ENCODE data around the gene HDAC4. TPM values are rescaled to one million over a fixed set of nuclear protein-coding genes. Genes with fewer than 3 reads are reported as not detected.

The HDAC4 gene
- total and polyA plus RNA-seq, 4 donors = 2.9 to 37.2 (median 4.4) TPM

DNA sequence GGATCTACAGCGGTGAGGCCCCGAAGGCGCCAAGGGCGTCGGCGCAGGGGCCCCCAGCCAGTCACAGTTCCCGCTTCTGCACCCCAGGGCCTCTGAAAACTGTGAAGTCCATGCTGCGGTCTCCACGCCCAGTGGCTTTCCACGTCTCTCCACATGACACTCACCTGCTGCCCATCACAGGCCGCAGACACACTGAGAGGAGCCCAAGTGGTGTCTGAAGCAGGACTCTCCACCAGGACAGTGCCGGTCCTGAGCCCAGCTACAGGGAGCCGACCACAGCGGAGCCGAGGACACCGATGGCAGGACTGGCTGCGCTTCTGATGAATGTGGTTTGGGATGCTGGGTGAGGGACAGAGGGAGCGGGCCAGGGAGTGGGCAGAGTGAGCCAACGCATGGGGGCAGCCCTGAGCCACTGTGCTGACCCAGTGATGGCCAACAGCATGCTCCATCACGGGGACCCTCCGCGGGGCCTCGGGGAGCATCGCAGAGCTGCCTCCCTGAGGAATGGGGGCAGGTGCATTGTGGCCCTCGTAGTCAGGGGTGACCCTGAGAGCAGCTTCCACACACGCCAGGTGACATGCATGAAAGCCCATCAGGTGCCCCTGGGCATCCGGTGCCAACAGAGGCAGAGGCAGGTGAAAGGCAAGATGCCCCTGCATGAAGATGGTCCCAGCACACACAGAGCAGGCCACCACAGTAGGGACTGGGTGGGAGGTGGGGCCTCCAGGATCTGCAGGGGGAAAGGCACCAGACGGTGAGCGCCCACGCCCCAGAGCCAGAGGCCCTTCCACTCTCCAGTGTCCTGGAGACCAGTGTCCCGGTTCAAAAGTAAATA lies 116.6 kb downstream of the HDAC4 start:
- DNase-seq (ENCODE audit: low spot score) = no peak
- Histone ChIP-seq H3K9ac (ENCODE audit: low read depth in 1 of 2, low read length in 2 of 2) (no peak overlapping the region), H3K4me1 (ENCODE audit: control insufficient read depth in 4 of 4, insufficient read depth in 4 of 4, low read length in 3 of 4) (peaks cover 10 to 14% (median 12%) of the 10 kb centered on the region in 4 donors)

DNA sequence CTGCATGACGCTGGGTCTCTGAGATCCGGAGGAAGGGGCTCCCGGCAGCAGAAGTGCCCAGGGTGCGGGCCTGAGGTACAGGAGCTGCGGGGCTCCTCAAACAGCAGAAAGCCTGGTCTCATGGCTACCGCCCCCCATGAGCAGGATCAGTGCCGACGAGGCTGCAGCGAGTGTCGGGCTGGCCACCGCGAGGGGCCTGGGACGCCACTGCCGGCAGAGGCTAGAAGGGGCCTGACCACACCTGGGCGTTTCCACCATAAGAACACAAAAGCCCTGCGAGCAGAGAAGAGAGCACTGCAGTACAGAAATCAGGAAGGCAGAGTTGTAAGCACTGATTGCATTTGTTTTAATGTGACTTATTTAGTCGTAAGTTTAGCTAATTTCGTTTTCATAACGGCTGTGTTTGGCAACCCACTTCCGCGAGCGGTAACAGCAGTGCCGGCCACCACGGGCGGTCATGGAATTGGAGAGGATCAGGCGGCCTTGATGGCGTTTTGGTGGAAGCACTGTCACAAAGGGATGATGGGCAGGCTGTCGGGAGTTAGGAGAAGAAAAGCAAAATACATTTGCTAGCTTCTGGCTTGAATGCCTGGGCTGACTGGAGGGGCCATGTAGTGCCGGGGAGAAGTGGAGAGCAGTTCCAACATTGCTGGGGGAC lies 117.4 kb downstream of the HDAC4 start:
- Histone ChIP-seq H3K27me3 (ENCODE audit: control insufficient read depth in 4 of 4, insufficient read depth in 4 of 4, low read length in 3 of 4) (no peaks in the 10 kb centered on the region), H3K27ac (ENCODE audit: low read depth in 1 of 2, low read length in 2 of 2) (no peak overlapping the region), H3K9me3 (ENCODE audit: control insufficient read depth in 4 of 4, low read length in 3 of 4) (no peaks in the 10 kb centered on the region), H3K9ac (ENCODE audit: low read depth in 1 of 2, low read length in 2 of 2) (no peak overlapping the region), H3K4me1 (ENCODE audit: control insufficient read depth in 4 of 4, insufficient read depth in 4 of 4, low read length in 3 of 4) (peaks cover 10 to 14% (median 12%) of the 10 kb centered on the region in 4 donors), H3K36me3 (ENCODE audit: control insufficient read depth in 4 of 4, insufficient read depth in 3 of 4, low read depth in 1 of 4, low read length in 3 of 4) (no peaks in the 10 kb centered on the region), H3K4me3 (ENCODE audit: low read depth in 1 of 3, low read length in 3 of 3) (no peak overlapping the region)
- DNase-seq (ENCODE audit: low spot score) = no peak
- 97% methylated on average over 29 of the region's 29 CpGs for WGBS
- TF ChIP-seq, protein P1, sequence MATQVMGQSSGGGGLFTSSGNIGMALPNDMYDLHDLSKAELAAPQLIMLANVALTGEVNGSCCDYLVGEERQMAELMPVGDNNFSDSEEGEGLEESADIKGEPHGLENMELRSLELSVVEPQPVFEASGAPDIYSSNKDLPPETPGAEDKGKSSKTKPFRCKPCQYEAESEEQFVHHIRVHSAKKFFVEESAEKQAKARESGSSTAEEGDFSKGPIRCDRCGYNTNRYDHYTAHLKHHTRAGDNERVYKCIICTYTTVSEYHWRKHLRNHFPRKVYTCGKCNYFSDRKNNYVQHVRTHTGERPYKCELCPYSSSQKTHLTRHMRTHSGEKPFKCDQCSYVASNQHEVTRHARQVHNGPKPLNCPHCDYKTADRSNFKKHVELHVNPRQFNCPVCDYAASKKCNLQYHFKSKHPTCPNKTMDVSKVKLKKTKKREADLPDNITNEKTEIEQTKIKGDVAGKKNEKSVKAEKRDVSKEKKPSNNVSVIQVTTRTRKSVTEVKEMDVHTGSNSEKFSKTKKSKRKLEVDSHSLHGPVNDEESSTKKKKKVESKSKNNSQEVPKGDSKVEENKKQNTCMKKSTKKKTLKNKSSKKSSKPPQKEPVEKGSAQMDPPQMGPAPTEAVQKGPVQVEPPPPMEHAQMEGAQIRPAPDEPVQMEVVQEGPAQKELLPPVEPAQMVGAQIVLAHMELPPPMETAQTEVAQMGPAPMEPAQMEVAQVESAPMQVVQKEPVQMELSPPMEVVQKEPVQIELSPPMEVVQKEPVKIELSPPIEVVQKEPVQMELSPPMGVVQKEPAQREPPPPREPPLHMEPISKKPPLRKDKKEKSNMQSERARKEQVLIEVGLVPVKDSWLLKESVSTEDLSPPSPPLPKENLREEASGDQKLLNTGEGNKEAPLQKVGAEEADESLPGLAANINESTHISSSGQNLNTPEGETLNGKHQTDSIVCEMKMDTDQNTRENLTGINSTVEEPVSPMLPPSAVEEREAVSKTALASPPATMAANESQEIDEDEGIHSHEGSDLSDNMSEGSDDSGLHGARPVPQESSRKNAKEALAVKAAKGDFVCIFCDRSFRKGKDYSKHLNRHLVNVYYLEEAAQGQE (IDR thresholded peaks at IDR 0.05) = no peak
- no peak for TF ChIP-seq FOXA1 (IDR thresholded peaks at IDR 0.05)
- TF ChIP-seq ATF3 (IDR thresholded peaks at IDR 0.05) = no peak
- TF ChIP-seq, protein P2, sequence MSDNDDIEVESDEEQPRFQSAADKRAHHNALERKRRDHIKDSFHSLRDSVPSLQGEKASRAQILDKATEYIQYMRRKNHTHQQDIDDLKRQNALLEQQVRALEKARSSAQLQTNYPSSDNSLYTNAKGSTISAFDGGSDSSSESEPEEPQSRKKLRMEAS (IDR thresholded peaks at IDR 0.05) = no peak
- no peak for TF ChIP-seq SP1 (IDR thresholded peaks at IDR 0.05)
- TF ChIP-seq EGR1 (IDR thresholded peaks at IDR 0.05; ENCODE audit: low read depth in 2 of 2) = no peak
- TF ChIP-seq, protein P3, sequence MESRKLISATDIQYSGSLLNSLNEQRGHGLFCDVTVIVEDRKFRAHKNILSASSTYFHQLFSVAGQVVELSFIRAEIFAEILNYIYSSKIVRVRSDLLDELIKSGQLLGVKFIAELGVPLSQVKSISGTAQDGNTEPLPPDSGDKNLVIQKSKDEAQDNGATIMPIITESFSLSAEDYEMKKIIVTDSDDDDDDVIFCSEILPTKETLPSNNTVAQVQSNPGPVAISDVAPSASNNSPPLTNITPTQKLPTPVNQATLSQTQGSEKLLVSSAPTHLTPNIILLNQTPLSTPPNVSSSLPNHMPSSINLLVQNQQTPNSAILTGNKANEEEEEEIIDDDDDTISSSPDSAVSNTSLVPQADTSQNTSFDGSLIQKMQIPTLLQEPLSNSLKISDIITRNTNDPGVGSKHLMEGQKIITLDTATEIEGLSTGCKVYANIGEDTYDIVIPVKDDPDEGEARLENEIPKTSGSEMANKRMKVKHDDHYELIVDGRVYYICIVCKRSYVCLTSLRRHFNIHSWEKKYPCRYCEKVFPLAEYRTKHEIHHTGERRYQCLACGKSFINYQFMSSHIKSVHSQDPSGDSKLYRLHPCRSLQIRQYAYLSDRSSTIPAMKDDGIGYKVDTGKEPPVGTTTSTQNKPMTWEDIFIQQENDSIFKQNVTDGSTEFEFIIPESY (IDR thresholded peaks at IDR 0.05) = no peak
- TF ChIP-seq RAD21 (IDR thresholded peaks at IDR 0.05) = no peak
- TF ChIP-seq NR2F2 (IDR thresholded peaks at IDR 0.05) = no peak
- TF ChIP-seq TAF1 (conservative IDR thresholded peaks at IDR 0.05) = no peak
- no peak for TF ChIP-seq RXRA (IDR thresholded peaks at IDR 0.05)
- TF ChIP-seq YY1 (IDR thresholded peaks at IDR 0.05) = no peak
- no peak for TF ChIP-seq JUND (IDR thresholded peaks at IDR 0.05)
- TF ChIP-seq, protein P4, sequence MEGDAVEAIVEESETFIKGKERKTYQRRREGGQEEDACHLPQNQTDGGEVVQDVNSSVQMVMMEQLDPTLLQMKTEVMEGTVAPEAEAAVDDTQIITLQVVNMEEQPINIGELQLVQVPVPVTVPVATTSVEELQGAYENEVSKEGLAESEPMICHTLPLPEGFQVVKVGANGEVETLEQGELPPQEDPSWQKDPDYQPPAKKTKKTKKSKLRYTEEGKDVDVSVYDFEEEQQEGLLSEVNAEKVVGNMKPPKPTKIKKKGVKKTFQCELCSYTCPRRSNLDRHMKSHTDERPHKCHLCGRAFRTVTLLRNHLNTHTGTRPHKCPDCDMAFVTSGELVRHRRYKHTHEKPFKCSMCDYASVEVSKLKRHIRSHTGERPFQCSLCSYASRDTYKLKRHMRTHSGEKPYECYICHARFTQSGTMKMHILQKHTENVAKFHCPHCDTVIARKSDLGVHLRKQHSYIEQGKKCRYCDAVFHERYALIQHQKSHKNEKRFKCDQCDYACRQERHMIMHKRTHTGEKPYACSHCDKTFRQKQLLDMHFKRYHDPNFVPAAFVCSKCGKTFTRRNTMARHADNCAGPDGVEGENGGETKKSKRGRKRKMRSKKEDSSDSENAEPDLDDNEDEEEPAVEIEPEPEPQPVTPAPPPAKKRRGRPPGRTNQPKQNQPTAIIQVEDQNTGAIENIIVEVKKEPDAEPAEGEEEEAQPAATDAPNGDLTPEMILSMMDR (IDR thresholded peaks at IDR 0.05; ENCODE audit: low read depth, low read length, missing input control) = no peak
- no peak for TF ChIP-seq HNF4G (IDR thresholded peaks at IDR 0.05)
- TF ChIP-seq HNF4A (conservative IDR thresholded peaks at IDR 0.05) = no peak

More for the DNA sequence above, 116.6 kb downstream of the HDAC4 start:
- TF ChIP-seq RAD21 (IDR thresholded peaks at IDR 0.05) = peak in 1 of 2 donors; percentile 33
- TF ChIP-seq YY1 (IDR thresholded peaks at IDR 0.05) = no peak
- 94% methylated on average over 31 of the region's 31 CpGs for WGBS
- no peak overlapping the region for H3K27ac ChIP-seq (ENCODE audit: low read depth in 1 of 2, low read length in 2 of 2)
- no peak overlapping the region for H3K4me3 ChIP-seq (ENCODE audit: low read depth in 1 of 3, low read length in 3 of 3)
- H3K36me3 ChIP-seq (ENCODE audit: control insufficient read depth in 4 of 4, insufficient read depth in 3 of 4, low read depth in 1 of 4, low read length in 3 of 4) = no peaks in the 10 kb centered on the region
- no peaks in the 10 kb centered on the region for H3K9me3 ChIP-seq (ENCODE audit: control insufficient read depth in 4 of 4, low read length in 3 of 4)
- no peaks in the 10 kb centered on the region for H3K27me3 ChIP-seq (ENCODE audit: control insufficient read depth in 4 of 4, insufficient read depth in 4 of 4, low read length in 3 of 4)
